Right lobe of liver (tissue), 6 donors: ENCODE measurements around the gene MYO5B. TPM values are rescaled to one million over a fixed set of nuclear protein-coding genes. Genes with fewer than 3 reads are reported as not detected.

Source experiments
- ATAC-seq, 4 donors: fragments of 200-7000 bp; cut with Tn5 transposase; one replicate each; pipeline ENCODE4 v1.9.1; 2020; ENCODE audit warnings: mild to moderate bottlenecking in 4 of 4, moderate library complexity in 4 of 4
- DNase-seq, 3 donors: peaks; one replicate each; pipeline ENCODE4 v3.0.0-alpha.2; 2020
- H3K27ac ChIP-seq, 3 donors: fragments of 200-600 bp; one replicate each; pipeline ENCODE4 v1.8.0; 2022
- H3K27me3 ChIP-seq, 2 donors: fragments of 200-600 bp; one replicate each; pipeline ENCODE4 v1.8.0; 2022
- H3K36me3 ChIP-seq, 4 donors: fragments of 200-600 bp; sonication (generic) in 1 of 4; one replicate each; pipeline versions ENCODE4 v1.5.1 to v1.8.0; 2017 to 2022; ENCODE audit warnings: control low read depth in 1 of 4
- H3K4me1 ChIP-seq, 4 donors: fragments of 200-600 bp; sonication (generic) in 1 of 4; one replicate each; pipeline versions ENCODE4 v1.5.1 to v1.8.0; 2017 to 2022; ENCODE audit warnings: control low read depth in 1 of 4
- H3K4me3 ChIP-seq, 3 donors: fragments of 200-600 bp; one replicate each; pipeline ENCODE4 v1.8.0; 2022
- H3K9me3 ChIP-seq, 4 donors: fragments of 200-600 bp; sonication (generic) in 1 of 4; one replicate each; pipeline versions ENCODE4 v1.5.1 to v1.8.0; 2017 to 2022; ENCODE audit warnings: control low read depth in 1 of 4
- POLR2A ChIP-seq: fragments of 450-650 bp; IDR thresholded peaks from one replicate; pipeline ENCODE4 v1.6.1; 2017; ENCODE audit warnings: antibody characterized with exemption, mild to moderate bottlenecking
- WGBS: methylation state at CpG from one replicate; pipeline ENCODE4 v1.1.6; 2018; ENCODE audit warnings: low coverage, low lambda C conversion rate; ENCODE audit not compliant: insufficient coverage; ENCODE audit errors: missing lambda C conversion rate; 5-methylcytosine and 5-hydroxymethylcytosine counted together
- intact Hi-C, 2 donors: fragments of 100-400 bp; cut with DNase I; formaldehyde crosslinking; loops; one replicate each; pipeline versions ENCODE4 v1.11.2 to v1.14.1; 2022
- total RNA-seq, 6 experiments: library from RNA; depleted of rRNA in 2 of 6; stranded (reverse); fragments of >200 nt in 2 of 6; fragmentation: NEBNext Ultra II Directional in 3 of 6; extraction: Animal tissue kit (Norgen Biotek cat#: 25700) in 3 of 6; gene quantifications; one replicate each; pipeline versions ENCODE4 v1.1.0 to v1.2.4, GENCODE V29; 2016 to 2023
- TF ChIP-seq, protein P1 (sequence below), 4 donors: fragments of 200-600 bp in 3 of 4; fragments of 450-650 bp in 1 of 4; IDR thresholded peaks; one replicate each; pipeline versions ENCODE4 v1.5.1 to v1.8.0; 2016 to 2022; ENCODE audit warnings: antibody characterized with exemption in 4 of 4, mild to moderate bottlenecking in 2 of 4
- donor health status: DM: no; HTN: yes; CAD: no.
- donor health status: DM: no; HTN: no; CAD: no.
- donor health status: DM: no; HTN: no; CAD: no.
- donor health status: DM: no; HTN: yes; CAD: no.
- donor health status: DM: no; HTN: yes; CAD: no.

Gene MYO5B
- total RNA-seq, 6 experiments from 2014 or later = 13.4 to 25.1 (median 16.6) TPM

DNA sequence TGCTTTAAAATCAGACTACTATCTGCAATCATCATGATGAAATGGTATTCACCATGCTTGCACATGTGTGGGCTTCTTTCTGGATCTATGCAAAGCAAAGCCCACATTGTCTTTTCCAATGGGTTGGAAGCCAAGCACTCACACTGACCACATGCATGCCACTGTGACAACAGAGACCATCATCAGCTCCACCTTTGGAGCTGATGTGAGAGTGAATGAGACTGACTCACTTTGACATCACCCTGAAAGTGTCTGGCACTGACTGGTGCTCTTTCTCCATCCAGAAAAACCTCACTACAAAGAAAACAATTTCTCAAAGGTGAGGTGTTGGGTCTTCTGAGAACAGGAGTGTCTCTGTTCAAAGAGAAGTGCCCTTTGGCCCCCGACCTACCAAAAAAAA lies 4.7 kb downstream of the MYO5B start:
- 93% methylated on average over 1 of the region's 1 CpG for WGBS
- Histone ChIP-seq H3K27me3 (no peaks in the 10 kb centered on the region), H3K9me3 (no peaks in the 10 kb centered on the region), H3K27ac (no peak overlapping the region), H3K36me3 (no peaks in the 10 kb centered on the region), H3K4me3 (no peak overlapping the region), H3K4me1 (peaks cover 0 to 11% (median 0%) of the 10 kb centered on the region in 4 donors)
- ATAC-seq (no peak), DNase-seq (no peak)
- TF ChIP-seq POLR2A = no peak
- TF ChIP-seq, protein P1, sequence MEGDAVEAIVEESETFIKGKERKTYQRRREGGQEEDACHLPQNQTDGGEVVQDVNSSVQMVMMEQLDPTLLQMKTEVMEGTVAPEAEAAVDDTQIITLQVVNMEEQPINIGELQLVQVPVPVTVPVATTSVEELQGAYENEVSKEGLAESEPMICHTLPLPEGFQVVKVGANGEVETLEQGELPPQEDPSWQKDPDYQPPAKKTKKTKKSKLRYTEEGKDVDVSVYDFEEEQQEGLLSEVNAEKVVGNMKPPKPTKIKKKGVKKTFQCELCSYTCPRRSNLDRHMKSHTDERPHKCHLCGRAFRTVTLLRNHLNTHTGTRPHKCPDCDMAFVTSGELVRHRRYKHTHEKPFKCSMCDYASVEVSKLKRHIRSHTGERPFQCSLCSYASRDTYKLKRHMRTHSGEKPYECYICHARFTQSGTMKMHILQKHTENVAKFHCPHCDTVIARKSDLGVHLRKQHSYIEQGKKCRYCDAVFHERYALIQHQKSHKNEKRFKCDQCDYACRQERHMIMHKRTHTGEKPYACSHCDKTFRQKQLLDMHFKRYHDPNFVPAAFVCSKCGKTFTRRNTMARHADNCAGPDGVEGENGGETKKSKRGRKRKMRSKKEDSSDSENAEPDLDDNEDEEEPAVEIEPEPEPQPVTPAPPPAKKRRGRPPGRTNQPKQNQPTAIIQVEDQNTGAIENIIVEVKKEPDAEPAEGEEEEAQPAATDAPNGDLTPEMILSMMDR (IDR thresholded peaks at IDR 0.05) = no peak
- intact Hi-C loops = no loop called here

DNA sequence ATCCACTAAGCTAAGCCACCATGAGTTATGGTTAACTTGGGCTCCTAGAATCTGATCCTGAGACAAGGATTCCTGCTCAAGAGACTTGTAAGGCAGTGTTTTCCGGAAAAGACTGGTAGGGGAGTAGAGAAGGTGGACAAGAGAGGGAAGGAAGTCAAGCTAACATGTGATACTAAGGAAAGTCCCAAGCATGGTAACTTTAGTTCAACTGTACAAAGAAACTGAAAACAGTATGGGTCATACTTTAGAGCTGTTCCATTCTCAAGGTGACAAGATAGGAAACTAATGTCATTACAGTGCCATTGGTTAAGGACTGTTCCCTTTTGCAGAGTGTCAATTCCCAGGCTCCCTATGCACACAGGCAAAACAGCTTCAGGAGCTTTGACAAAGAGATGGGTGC lies 5.8 kb downstream of the MYO5B start:
- WGBS = 29% methylated on average over 1 of the region's 1 CpG
- no peak for DNase-seq
- no peak overlapping the region for H3K27ac ChIP-seq

DNA sequence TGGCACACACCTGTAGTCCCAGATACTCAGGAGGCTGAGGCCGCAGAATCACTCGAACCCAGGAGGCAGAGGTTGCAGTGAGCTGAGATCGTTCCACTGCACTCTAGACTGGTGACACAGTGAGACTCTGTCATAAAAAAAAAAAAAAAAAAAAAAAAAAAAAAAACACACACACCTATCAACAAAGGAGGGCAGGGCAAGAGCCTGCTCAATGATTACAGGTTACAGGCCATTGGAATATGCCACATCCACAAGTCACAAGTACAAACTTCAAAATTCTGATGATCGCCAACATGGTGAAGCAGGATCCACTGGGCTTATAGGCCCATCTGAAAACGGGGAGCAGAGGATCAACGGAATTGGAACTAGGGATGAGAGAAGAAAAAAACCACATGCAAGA lies 6.3 kb downstream of the MYO5B start:
- Histone ChIP-seq H3K9me3 (no peaks in the 10 kb centered on the region), H3K27me3 (no peaks in the 10 kb centered on the region), H3K27ac (no peak overlapping the region), H3K36me3 (no peaks in the 10 kb centered on the region), H3K4me1 (peaks cover 0 to 10% (median 0%) of the 10 kb centered on the region in 4 donors), H3K4me3 (no peak overlapping the region)
- WGBS = 90% methylated on average over 6 of the region's 6 CpGs
- intact Hi-C loops = no loop called here
- TF ChIP-seq POLR2A = no peak
- TF ChIP-seq, protein P1 (IDR thresholded peaks at IDR 0.05) = no peak
- ATAC-seq = no peak
- DNase-seq = no peak

More for the DNA sequence above, 5.8 kb downstream of the MYO5B start:
- ATAC-seq = no peak
- intact Hi-C loops = no loop called here
- Histone ChIP-seq H3K36me3 (no peaks in the 10 kb centered on the region), H3K4me3 (no peak overlapping the region), H3K4me1 (peaks cover 0 to 11% (median 0%) of the 10 kb centered on the region in 4 donors), H3K27me3 (no peaks in the 10 kb centered on the region), H3K9me3 (no peaks in the 10 kb centered on the region)
- TF ChIP-seq, protein P1 (IDR thresholded peaks at IDR 0.05) = no peak
- no peak for TF ChIP-seq POLR2A

DNA sequence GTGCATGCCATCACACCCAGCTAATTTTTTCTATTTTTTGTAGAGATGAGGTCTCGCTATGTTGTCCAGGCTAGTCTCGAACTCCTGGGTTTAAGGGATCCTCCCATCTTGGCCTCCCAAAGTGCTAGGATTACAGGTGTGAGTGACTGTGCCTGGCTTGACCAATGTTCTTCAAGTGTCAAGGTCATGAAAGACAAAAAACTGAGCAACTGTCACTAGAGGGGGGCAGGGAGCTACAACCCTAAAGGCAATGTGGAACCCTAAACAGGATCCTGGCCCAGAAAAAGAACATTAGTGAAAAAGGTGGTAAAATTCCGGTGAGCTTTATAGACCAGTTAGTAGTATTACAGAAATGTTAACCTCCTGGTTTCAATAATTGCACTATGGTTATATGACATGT lies 7.3 kb downstream of the MYO5B start:
- Histone ChIP-seq H3K4me1 (no peaks in the 10 kb centered on the region), H3K36me3 (no peaks in the 10 kb centered on the region), H3K4me3 (no peak overlapping the region), H3K27me3 (no peaks in the 10 kb centered on the region), H3K9me3 (no peaks in the 10 kb centered on the region), H3K27ac (no peak overlapping the region)
- DNase-seq = no peak
- 93% methylated on average over 2 of the region's 3 CpGs for WGBS
- intact Hi-C loops = no loop called here
- no peak for TF ChIP-seq POLR2A
- TF ChIP-seq, protein P1 (IDR thresholded peaks at IDR 0.05) = no peak
- ATAC-seq = no peak

DNA sequence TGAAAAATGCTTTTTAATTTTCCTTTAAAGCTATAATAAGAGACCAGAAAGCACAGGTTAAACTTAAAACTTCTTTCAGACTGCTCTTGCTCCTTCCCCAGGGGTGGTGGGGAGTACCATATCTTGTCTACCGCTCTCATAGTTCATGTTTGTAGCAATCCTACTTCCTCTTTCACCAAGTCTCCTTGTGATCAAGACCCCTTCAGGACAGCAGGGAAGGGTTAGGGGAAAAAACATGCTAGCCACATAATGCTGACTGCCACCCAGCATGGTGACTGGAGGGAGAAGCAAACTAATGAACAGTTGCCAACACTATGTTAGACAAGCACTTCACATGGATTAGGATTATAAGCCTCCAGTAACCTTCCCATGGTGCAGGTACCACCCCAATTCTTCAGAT lies 8.6 kb downstream of the MYO5B start:
- Histone ChIP-seq H3K27ac (no peak overlapping the region), H3K9me3 (no peaks in the 10 kb centered on the region), H3K36me3 (no peaks in the 10 kb centered on the region), H3K27me3 (no peaks in the 10 kb centered on the region), H3K4me1 (no peaks in the 10 kb centered on the region), H3K4me3 (no peak overlapping the region)
- intact Hi-C loops = no loop called here
- no peak for TF ChIP-seq POLR2A
- TF ChIP-seq, protein P1 (IDR thresholded peaks at IDR 0.05) = no peak
- DNase-seq (no peak), ATAC-seq (no peak)
- WGBS = 73% methylated on average over 1 of the region's 1 CpG
